HG03432 (cell line): ENCODE measurements around the gene IGF1.

ENCODE experiments used
- ATAC-seq: cut with Tn5 transposase; IDR thresholded peaks from one replicate; pipeline ENCODE4 v1.9.1; 2021; ENCODE audit warnings: mild to moderate bottlenecking, moderate library complexity; ENCODE audit not compliant: unreplicated experiment

Gene IGF1

GRCh38 chr12:102433304-102433703 lies 47.1 kb downstream of the IGF1 start:
- no peak for ATAC-seq

GRCh38 chr12:102430661-102431060 lies 49.7 kb downstream of the IGF1 start:
- no peak for ATAC-seq

- ATAC-seq = no peak
Measured at GRCh38 chr12:102429211-102430154, 50.9 kb downstream of the IGF1 start.

GRCh38 chr12:102427543-102427941 lies 52.8 kb downstream of the IGF1 start:
- ATAC-seq = no peak

GRCh38 chr12:102426599-102427542 lies 53.5 kb downstream of the IGF1 start:
- ATAC-seq = no peak

GRCh38 chr12:102425109-102426039 lies 55.0 kb downstream of the IGF1 start:
- ATAC-seq = no peak

- no peak for ATAC-seq
Measured at GRCh38 chr12:102423462-102423861, 56.9 kb downstream of the IGF1 start.

- ATAC-seq = no peak
Measured at GRCh38 chr12:102421802-102422583, 58.4 kb downstream of the IGF1 start.

- no peak for ATAC-seq
Measured at GRCh38 chr12:102419094-102419764, 61.1 kb downstream of the IGF1 start.

GRCh38 chr12:102417055-102417454 lies 63.3 kb downstream of the IGF1 start:
- ATAC-seq = no peak

- no peak for ATAC-seq
Measured at GRCh38 chr12:102415515-102415914, 64.8 kb downstream of the IGF1 start.

- ATAC-seq = no peak
Measured at GRCh38 chr12:102413396-102413795, 67.0 kb downstream of the IGF1 start.

- no peak for ATAC-seq
Measured at GRCh38 chr12:102410511-102410910, 69.9 kb downstream of the IGF1 start.

GRCh38 chr12:102408487-102409297 lies 71.7 kb downstream of the IGF1 start:
- ATAC-seq = no peak

GRCh38 chr12:102407776-102408486 lies 72.4 kb downstream of the IGF1 start:
- no peak for ATAC-seq

- peak; percentile 90 for ATAC-seq
Measured at GRCh38 chr12:102406033-102406584, 74.3 kb downstream of the IGF1 start.

GRCh38 chr12:102401087-102401486 lies 79.3 kb downstream of the IGF1 start:
- no peak for ATAC-seq
